ENCODE measurements around the gene CSTPP1.

The CSTPP1 gene, protein sequence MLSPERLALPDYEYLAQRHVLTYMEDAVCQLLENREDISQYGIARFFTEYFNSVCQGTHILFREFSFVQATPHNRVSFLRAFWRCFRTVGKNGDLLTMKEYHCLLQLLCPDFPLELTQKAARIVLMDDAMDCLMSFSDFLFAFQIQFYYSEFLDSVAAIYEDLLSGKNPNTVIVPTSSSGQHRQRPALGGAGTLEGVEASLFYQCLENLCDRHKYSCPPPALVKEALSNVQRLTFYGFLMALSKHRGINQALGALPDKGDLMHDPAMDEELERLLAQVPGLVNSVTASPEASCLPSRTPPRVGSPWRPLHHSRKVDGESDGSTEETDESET

DNA sequence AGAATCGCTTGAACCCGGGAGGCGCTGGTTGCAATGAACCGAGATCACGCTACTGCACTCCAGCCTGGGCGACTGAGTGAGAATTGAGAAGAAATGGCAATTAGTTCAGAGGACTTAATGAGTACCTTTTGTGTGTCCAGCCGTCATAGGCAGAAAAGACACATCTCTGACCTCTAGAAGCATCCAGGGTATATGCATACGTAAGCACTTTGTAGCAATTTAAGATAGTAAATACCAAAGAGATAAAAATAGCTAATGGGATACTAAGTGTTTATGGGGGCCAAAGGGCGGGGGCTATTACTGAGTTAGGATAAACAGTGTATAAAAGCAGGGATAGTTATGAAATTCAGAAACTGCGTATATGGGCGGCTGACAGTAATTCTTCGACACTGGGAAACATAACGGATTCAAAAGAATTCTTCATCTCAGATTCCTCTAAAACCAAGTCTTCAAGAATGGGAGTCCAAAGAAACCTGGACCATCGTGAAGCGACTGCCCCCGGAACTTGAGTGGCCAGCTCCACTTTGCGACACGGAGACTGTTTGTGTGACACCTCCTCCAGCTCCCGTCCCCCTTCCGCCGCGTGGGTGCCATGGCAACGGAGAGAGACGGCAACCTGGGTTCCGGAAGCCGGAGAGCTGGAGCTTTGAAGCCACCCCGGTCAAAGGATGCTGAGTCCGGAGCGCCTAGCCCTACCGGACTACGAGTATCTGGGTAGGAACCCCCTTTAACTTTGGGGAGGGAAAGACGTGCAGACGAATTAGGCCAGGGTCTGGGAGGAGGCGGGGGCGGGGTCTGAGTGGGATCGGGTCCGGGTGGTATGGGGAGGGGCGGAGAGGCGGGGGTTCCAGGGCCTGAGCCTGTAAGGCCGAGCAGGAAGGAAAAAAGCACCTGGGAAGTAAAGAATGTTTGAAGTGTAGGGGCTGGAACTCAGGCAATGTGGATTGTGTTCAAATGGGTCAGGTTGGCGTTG is at the start of gene CSTPP1:
Gene CSTPP1, plus strand, starts transcription at position 624 of the 973 bp plus-strand sequence. Its CDS starts 45 bp downstream, at position 669.
- peak; percentile 95 for DNase-seq (ENCODE audit: low spot score)

DNA sequence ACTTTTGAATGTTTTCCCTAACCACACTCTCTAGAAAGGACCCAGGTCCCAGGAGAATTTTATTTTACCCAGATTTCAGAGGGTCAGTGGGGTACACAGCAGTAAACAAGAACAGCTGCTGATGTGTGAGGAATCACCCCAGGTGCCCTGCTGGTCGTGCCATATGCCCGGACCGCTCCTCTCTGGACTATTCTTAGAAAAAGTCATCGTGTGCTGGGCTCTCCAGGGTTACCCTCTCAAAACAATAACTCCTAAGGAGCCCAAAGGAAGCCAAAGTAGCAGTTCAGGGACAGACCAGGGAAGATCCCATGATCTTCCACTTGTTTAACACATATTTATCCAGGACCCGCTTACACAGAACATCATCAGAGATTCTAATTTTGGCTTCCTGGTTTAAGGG is 47.9 kb upstream of the CSTPP1 start:
- no peak for DNase-seq (ENCODE audit: low spot score)

DNA sequence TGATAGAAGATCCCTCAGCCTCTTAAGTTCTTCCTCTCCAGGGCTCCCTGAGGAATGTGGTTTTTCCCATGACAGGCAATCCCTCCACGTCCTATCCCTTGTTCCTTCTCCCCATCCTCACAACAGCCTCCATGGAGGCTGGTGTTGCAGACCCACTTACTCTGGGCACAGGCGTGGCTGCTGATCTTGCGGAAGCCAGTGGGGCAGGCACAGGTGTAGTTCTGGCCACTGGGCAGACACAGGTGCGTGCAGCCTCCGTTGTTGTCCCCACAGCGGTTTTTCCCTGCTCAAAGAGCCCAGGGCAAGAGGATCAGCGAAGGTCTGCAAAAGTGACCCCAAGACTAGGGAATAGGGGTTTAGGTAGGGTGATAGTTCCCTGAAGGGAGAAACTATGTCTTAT is 47.3 kb upstream of the CSTPP1 start:
- DNase-seq (ENCODE audit: low spot score): no peak

DNA sequence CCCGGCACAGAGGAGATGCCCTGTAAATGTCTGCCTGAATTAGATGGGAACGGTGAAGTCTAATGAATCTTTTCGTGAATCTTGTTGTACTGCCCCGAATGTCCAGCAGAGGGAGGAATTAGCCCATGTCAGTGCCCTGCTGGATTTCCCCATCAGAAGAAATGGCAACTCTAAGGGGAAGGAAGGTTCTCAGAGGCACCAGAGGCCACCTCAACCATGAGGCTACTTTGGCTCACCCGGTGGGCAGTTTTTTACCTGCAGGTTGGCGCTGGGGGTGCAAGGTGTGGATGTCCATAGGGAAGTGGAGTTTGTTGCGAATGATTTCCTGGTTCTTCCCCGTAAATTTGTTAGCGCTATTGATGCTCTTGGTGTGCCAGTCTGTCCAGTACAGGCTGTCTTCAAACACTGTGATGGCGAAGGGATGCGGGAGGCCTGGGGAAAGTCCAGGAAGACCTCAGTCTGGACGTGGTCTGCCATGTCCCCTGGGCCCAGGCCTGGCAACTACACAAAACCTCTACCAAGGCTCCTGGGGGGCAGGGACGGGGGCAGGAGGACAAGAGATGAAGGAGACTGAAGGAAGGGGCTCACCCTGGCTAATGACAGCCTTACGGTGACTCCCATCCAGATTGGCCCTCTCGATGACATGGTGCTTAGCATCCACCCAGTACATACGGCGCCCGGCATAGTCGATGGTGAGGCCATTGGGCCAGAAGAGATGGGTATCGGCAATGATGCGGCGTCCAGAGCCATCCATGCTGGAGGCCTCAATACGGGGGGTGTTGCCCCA is 46.7 kb upstream of the CSTPP1 start:
- DNase-seq (ENCODE audit: low spot score): peak; percentile 79

DNA sequence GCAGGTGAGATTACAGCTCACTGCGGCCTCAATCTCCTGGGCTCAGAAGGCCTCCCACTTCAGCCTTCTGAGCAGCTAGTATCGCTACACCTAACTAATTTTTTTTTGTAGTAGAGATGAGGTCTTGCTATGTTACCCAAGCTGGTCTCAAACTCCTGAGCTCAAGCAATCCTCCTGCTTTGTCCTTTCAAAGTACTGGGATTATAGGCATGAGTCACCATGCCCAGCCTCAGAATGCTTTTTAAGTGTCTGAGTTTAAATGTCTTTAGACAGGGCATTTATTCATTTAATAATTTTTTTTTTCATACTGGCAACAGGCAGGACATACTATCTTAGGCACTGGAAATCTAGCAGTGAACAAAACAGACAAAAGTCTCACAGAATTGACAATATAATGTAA is 45.9 kb upstream of the CSTPP1 start:
- no peak for DNase-seq (ENCODE audit: low spot score)

DNA sequence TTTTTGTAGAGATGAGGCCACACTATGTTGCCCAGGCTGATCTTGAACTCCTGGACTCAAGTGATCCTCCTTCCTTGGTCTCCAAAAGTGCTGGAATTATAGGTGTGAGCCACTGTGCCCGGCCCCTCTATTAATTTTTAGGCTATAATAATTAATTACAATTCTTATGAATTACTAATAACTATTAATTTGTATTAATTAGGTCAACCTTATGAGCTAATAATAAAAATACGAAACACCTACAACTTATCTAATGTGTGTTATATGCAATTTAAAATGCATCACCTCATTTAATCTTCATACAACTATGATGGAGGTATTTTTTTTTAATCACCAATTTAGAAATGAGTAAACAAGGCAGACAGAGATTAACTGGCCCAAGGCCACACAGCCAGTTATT is 44.5 kb upstream of the CSTPP1 start:
- no peak for DNase-seq (ENCODE audit: low spot score)

DNA sequence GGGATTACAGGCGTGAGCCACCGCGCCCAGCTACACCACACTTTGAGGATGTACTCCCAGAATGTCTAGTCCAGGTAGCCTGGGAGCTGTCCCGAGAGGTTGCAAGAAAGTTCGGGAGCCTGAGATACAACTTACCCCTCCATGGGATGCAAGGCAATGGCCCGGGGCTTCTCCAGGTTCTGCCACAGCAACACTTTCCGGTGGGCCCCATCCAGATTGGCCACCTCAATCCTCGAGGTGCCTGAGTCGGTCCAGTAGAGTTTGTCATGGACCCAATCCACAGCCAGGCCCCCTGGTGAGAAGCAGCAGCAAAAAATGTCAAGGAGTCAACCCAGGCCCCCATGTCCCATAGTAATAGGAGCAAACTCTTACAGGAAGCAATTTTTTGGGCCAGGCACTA is 43.7 kb upstream of the CSTPP1 start:
- DNase-seq (ENCODE audit: low spot score): no peak

DNA sequence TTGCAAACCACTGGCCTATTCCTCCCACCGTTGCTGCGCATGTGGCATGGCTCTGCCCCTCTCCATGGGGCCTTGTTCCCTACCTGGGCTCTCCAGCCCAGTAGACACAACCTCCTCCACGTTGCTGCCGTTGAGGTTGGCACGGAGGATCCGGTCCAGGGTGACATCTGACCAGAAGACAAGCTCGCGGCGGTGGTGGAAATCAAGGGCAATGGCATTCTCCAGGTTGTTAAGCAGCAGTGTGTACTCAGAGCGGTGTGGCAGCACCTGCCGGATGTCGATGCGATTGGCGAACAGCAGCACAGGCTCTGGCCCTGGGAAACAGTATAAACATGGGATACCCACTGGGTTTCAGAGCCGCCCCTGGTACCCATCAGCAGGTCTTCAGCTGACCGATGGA is 42.1 kb upstream of the CSTPP1 start:
- DNase-seq (ENCODE audit: low spot score): no peak

DNA sequence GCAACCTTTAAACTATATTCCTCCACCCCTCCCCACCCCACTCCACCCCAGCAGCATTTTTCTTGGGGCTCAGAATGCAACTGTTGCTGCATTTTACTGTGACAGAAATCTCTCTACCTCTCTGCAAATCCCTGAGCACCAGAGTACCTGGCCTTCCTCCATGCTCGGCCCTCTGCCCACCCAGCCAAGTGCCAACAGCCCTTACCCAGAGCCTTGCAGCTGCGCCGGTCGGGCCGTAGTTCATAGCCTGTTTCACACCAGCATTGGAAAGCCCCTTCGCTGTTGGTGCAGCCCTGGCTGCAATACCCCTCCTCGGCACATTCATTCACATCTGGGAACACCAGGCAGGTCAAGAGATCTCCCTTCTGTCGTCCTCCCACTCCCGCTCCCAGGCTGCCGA is 41.6 kb upstream of the CSTPP1 start:
- no peak for DNase-seq (ENCODE audit: low spot score)

DNA sequence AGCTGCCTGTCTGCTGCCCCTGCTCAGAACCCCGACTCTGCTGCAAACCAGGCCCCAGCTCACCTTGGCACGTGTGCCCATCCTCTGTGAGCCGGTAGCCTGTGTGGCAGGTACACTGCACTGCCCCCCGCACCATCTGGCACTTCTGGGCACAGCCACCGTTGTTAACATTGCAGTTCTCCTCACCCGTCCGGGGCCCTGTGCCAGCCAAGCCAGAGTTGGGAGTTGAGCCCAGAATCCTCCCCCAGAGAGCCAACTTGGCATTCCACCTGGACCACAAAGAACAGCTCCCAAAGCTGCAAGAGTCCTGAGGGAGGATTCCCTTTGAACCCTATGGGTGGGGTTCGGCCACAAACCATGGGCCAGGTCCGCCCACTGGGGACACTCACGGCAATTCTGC is 40.7 kb upstream of the CSTPP1 start:
- no peak for DNase-seq (ENCODE audit: low spot score)

DNA sequence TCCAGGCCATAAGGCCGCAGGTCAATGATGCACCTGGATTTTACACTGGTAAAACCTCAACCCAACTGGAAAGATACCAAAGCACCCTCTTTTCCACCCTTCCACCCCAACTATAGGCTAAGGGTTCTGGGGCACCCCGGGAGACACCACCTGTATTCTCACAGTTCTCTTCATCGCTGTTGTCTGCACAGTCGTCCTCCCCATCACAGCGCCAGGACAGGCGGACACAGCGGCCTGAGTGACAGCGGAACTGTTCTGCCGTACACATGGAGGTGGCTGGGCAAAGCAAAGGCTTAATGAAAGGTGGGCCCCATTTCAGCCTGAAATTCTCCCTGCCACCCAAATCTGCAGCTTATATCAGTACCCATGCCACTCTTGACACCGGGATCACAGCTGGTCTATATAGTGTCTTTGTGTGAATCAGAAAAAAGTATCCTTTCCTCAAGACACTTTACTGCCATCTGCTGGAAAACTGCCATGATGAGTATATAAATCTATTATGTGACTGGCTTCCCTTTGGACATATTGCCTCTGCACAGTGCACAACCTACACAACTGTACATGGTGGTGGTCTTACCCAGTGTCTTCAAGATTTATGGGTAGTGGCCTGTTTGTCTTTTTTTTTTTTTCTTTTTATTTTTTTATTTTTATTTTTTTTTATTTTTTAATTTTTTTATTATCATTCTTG is 39.7 kb upstream of the CSTPP1 start:
- DNase-seq (ENCODE audit: low spot score): peak; percentile 48

DNA sequence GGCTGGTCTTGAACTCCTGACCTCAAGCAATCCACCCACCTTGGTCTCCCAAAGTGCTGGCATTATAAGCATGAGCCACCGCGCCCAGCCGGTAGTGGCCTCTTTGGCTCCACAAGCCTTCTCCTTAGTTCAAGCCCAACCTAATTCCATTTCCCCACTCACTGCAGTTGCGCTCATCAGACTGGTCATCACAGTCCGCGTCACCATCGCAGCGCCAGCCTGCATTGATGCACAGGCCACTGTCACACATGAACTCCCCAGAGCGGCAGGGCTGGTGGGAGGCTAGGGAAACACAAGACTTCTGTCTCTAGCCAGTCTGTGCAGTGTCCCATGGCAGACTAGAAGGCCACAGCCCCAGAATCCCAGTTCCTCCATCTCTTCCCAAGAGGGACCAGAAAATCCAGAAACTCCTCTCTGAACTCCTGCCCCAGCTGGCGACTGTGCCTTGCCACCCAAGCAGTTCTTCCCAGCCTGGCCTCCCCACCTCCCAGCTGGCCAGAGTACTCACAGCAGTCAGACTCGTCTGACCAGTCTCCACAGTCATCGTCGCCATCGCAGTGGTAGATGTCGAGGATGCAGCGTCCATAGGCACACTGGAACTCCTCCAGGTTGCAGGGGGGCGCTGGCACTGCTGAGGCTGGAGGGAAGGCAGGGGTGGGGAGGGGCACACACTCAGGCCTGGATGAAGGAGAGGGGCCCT is 38.0 kb upstream of the CSTPP1 start:
- DNase-seq (ENCODE audit: low spot score): no peak

DNA sequence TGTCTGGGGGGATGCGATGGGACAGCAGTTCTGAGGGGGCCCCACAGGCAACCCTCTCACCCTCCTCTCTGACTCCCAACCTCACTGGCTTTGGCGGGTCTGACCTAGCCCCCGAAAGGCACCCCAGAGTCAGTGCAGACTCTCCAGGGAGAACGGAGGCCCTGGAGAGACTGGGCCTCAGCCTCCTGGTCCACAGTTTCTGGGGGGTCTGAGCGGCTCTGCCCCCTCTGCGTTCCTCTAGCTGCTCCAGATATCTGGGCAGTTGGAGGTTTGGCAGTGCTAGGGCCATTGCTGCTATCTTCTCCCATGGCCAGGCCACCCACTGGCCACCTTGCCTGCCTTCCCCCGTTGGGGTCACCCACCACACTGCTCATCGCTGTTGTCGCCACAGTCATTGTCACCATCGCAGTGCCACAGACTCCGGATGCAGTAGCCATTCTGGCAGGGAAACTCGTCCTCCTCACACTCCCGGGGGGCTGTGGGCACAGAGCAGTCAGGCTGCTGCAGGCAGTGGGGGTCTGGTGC is 37.0 kb upstream of the CSTPP1 start:
- no peak for DNase-seq (ENCODE audit: low spot score)

DNA sequence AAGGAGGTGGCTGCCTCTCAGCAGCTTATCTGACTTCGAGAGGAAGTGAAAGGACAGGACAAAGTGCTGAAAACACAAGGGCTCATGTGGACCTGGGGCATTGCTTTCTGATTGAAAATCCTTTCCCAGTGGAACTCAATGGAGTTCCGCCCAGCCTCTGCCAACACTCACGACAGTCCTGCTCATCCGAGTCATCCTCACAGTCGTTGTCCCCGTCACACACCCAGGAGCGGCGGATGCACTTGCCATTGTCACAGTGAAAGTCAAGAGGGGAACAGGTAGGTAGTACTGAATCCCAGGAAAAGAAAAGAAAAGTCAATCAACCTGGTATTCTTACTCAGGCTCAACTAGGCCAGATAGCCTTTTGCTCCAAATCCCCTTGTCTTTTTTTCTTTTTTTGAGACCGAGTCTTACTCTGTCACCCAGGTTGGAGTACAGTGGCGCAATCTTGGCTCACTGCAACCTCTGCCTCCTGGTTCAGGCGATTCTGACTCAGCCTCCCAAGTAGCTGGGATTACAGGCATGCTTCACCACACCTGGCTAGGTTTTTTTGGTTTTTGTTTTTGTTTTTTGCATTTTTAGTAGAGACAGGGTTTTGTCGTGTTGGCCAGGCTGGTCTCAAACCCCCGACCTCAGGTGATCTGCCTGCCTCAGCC is 36.3 kb upstream of the CSTPP1 start:
- no peak for DNase-seq (ENCODE audit: low spot score)

DNA sequence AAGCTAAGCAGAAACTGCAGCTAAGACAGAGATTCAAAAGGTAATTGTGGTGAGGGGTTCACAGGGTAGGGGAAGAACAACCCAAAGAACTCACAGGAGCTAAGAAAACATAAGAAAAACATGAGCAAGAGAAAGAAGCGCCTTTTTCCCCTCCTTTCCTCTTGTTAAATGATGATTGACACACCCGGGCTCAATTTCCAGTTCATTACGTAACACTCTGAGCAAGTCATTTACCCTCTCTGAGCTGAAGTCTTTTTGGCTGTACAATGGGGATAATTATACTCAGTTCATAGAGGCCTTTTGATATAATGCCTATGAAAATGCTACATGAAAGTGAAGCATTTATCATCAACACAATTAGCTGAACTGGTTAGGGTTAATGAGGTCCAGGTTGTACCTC is 35.4 kb upstream of the CSTPP1 start:
- no peak for DNase-seq (ENCODE audit: low spot score)

DNA sequence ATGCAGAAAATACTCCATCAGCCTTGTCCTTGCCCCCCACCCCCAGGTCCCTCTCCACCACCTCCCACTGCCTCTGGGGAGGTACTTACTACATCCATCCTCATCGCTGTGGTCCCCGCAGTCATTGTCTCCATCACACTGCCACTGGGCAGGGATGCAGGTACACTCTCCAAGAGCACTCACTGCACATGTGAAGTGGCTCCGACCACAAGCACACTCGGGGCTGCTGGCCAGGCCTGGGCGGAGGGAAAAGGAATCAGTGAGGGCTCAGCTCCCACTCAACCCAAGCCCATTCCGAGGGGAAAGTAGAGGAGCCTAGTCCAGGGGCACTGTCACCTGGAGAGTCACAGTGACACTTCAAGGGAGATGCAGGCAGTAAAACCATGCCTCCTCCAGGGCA is 33.9 kb upstream of the CSTPP1 start:
- DNase-seq (ENCODE audit: low spot score): no peak

DNA sequence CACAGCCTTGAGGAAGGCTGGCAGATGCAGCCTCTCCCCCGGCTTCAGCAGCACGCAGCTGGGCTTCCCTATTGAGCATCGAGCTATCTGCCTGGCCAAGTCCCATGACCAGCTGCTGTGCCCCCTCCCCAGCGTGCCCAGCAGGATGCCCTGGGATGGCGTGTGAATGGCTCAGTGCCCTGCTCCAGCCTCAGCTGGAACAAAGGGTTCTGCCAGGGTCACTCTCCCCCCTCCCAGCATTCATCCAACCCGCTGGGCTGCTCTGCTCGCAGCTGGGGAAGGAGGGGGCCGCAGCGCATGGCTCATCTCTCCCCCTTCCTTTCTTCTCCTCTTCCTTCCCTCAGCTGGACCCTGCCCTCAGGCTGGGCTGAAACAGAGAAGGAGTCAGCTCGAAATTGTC is 32.7 kb upstream of the CSTPP1 start:
- DNase-seq (ENCODE audit: low spot score): no peak

DNA sequence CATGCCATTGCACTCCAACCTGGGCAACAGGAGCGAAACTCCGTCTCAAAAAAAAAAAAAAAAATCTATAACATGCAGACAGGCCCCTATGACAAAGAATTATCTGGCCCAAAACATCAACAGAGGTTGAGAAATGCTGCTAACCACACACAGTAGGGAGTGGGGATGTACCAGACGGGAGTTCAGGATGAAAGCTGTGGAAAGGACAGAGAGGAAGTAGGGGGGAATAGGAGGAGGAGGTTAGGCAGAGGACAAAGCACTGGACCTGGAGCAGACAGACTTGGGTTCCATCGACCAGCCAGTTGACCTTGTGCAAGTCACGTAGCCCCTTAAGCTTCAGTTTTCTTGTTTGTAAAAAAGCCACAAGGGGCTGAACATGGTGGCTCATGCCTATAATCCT is 30.8 kb upstream of the CSTPP1 start:
- no peak for DNase-seq (ENCODE audit: low spot score)

DNA sequence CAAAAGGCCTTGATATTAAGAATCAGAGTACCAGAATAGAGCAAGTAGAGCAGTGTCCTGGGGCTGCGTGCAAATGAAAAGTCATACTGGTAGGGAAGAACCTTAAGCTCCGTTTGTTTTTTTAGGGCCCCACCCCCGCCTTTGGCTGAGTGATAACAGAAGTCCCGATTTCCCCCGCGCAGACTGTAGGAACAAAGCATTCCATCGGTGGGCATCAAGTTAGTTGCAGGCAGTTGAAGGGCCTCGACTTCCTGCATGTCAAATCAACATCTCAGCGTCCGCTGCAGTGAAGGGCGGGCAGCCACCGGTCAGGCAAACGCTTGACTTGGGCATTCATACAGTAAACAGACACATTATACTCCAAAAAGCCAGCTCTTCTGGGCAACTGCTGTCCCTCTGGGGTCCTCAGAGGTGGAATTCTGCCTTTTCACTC is 29.9 kb upstream of the CSTPP1 start:
- no peak for DNase-seq (ENCODE audit: low spot score)

DNA sequence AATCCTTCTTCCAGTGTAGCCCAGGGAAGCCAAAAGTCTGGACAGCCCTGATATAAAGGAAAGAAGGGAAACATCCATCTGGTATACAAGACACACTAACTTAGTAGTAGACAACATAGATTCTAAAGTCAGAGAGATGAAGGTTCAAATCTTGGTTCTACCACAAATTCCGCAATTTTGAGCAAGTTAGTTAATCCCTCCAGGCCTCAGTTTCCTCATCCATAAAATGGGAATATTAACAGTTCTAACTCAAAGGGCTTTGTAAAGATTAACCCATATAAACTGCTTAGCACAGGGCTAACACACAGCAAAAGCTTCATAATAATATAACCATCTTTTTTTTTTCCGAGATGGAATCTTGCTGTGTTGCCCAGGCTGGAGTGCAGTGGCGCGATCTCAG is 29.0 kb upstream of the CSTPP1 start:
- DNase-seq (ENCODE audit: low spot score): no peak
